ENCODE results near the gene CALHM4.

CALHM4 gene

DNA sequence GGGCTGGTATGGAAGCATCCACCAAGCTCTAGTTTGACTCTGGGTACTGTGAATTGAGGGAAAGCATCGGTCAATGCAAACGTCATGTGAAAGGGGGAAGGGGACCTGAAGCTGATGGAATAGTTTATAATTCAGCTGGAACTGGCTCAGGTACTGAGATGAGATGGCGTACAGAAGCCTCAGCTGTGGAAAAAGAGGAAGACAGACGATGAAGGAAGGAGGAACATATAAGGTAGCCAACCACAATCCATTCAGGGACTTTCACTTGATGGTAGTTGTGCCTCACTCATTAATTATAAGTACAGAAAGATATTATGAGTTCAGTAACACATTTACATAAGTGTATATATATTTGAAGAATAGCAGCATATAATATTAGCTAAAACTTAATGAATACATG, 39.4 kb upstream of the CALHM4 start:
- TF ChIP-seq, protein P1, sequence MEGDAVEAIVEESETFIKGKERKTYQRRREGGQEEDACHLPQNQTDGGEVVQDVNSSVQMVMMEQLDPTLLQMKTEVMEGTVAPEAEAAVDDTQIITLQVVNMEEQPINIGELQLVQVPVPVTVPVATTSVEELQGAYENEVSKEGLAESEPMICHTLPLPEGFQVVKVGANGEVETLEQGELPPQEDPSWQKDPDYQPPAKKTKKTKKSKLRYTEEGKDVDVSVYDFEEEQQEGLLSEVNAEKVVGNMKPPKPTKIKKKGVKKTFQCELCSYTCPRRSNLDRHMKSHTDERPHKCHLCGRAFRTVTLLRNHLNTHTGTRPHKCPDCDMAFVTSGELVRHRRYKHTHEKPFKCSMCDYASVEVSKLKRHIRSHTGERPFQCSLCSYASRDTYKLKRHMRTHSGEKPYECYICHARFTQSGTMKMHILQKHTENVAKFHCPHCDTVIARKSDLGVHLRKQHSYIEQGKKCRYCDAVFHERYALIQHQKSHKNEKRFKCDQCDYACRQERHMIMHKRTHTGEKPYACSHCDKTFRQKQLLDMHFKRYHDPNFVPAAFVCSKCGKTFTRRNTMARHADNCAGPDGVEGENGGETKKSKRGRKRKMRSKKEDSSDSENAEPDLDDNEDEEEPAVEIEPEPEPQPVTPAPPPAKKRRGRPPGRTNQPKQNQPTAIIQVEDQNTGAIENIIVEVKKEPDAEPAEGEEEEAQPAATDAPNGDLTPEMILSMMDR (IDR thresholded peaks at IDR 0.05): no peak

DNA sequence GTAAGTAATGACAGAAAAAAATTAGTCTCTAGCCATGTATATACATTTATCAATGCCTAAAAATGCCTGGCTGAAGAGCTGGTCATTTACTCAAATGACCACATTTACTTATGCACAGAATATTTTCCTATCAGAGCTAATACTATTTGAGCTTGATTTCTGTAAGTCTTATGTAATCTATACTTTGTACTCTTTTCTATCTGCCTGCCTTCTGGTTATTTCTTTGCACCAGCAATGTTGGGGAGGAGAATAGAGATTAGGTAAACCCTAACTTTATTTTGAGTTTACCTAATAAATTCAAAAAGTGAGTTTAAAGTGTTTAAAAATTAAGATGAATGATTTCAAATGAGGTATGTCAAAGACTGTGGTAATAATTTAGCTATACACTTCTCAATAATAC, 38.4 kb upstream of the CALHM4 start:
- TF ChIP-seq, protein P1 (IDR thresholded peaks at IDR 0.05): no peak

DNA sequence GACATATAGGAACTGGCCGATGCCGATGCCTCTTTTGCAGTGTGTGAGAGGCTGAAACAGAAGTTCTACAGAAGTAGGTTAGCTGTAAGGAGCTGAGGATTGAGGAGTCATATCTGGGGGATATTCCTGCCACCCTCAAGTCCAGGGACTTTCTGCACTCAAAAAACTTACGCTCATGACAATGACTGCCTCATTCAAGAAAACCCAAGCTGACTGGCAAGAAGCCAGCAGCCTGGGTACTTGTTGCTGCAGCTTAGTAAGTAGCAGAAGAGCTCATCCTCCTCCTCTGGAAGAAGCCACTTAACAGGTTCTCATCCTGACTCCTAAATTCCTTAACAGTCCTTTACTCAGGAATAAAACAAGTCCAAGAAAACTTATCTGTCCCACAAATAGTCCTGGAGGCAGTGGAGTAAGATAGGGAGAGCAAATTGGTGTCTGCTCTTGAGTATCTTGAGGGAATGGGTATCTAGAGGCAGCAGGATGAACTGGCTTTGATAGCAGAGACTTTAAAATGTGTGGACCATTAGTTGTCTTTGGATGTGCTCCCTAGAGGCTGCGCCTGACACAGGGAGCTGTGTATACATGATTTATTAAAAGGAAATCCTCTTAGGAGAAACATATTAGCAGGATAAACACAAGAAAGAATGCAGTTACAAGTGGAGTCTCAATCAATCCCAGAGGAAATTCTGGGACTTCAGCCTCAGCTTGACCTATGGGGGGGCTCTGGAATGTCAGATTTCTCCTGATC, 34.8 kb upstream of the CALHM4 start:
- TF ChIP-seq, protein P1 (IDR thresholded peaks at IDR 0.05): no peak

DNA sequence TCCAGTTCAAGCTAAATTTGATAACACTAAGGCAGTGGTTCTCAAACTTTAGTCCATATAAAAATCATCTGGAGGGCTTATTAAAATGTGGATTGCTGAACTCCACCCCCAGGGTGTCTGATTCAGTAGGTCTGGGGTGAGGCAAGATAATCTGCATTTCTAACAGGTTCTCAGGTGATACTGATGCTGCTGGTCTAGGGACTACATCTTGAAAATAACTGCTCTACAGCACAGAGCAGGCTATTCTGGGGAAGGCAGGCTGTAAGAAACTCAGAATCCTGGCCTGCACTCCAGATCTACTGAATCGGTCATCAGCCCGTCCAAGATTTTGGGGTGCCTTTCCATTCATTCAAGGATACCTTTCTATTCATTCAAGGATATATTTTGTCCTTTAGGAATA, 30.7 kb upstream of the CALHM4 start:
- TF ChIP-seq, protein P1 (IDR thresholded peaks at IDR 0.05): no peak

DNA sequence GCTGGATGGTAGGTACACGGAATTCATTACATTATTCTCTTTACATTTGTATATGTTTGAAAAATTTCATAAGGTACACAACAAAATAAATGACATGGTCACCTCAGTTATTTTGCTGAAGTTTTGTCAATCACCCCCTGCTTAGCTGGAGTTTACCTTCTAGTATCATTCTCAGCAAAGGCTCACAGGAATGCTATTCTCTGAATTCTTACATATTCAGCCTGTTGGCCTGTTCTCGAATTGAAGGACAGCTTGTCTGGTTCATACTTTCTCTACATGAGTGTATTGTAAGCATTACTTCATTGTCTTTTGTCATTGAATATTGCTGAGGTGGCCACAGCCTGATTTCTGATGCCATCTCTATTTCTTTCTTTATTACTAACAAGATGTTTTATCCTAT, 29.3 kb upstream of the CALHM4 start:
- TF ChIP-seq, protein P1 (IDR thresholded peaks at IDR 0.05): no peak

DNA sequence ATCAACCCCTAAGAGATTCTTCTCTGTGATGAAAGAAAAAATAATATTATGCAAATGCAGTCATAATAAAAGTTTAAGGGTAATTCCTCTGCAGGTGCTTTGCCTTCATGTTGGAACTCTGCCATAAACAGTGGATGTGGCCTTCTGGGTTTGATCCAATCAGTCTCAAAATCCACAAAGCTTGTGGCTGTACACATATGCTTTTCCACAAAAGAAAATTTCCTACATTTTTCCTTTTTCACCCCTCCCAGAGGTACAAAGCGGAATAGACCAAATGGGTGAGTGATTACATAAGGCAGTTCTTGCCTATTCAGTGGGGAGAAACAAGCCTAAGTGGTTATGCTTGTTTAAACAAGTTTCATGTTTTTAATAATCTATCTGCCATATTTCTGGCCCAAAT, 25.4 kb upstream of the CALHM4 start:
- TF ChIP-seq, protein P1 (IDR thresholded peaks at IDR 0.05): no peak

DNA sequence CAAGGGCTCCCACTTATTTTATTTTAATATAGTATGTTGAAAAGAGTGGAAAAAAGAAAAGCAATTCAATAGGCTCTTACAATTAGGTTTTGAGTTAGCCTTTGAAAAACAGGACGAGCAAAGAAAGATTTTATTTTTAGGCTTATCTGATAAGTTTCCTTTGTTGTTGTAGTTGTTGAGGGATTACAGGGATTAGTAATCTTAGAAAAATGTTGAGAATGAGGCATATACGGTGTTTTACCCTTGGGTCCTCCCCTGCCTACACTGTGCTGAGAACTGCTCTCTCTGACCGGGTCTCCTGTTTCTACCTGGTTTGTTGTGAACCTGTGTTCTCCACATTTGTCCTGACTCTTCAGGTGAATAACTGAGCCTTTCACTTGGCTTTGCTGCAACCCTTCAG, 24.8 kb upstream of the CALHM4 start:
- TF ChIP-seq, protein P1 (IDR thresholded peaks at IDR 0.05): no peak
